Heart left ventricle (tissue), 16 donors: Measurements from ENCODE around the gene EHD4. TPM values are rescaled to one million over a fixed set of nuclear protein-coding genes. Genes with fewer than 3 reads are reported as not detected.

ENCODE experiments used
- ATAC-seq, 4 donors: fragments of 200-7000 bp; cut with Tn5 transposase; one replicate each; pipeline ENCODE4 v1.9.1; 2020 to 2022; ENCODE audit warnings: moderate library complexity in 4 of 4, mild to moderate bottlenecking in 3 of 4, moderate number of reproducible peaks in 1 of 4
- DNase-seq, 5 donors: peaks; one replicate each; pipeline ENCODE4 v3.0.0-alpha.2; 2020
- H3K27ac ChIP-seq, 12 donors: fragments of 200-600 bp; sonication (generic) in 4 of 12; one replicate each; pipeline versions ENCODE4 v1.5.0 to v1.8.0; 2016 to 2022; ENCODE audit warnings: mild to moderate bottlenecking in 2 of 12
- H3K27me3 ChIP-seq, 9 donors: fragments of 200-600 bp; sonication (generic) in 2 of 9; one replicate each; pipeline versions ENCODE4 v1.5.1 to v1.8.0; 2016 to 2022; ENCODE audit warnings: mild to moderate bottlenecking in 3 of 9
- H3K36me3 ChIP-seq, 9 donors: fragments of 200-600 bp; sonication (generic) in 2 of 9; one replicate each; pipeline versions ENCODE4 v1.5.0 to v1.8.0; 2018 to 2022; ENCODE audit warnings: mild to moderate bottlenecking in 2 of 9
- H3K4me1 ChIP-seq, 12 donors: fragments of 200-600 bp; sonication (generic) in 4 of 12; one replicate each; pipeline versions ENCODE4 v1.5.0 to v1.8.0; 2016 to 2022; ENCODE audit warnings: mild to moderate bottlenecking in 3 of 12
- H3K4me3 ChIP-seq, 12 donors: fragments of 200-600 bp; sonication (generic) in 4 of 12; one replicate each; pipeline versions ENCODE4 v1.5.0 to v1.8.0; 2017 to 2022; ENCODE audit warnings: mild to moderate bottlenecking in 9 of 12, moderate library complexity in 4 of 12
- H3K9me3 ChIP-seq, 12 donors: fragments of 200-600 bp; sonication (generic) in 4 of 12; one replicate each; pipeline versions ENCODE4 v1.5.0 to v1.8.0; 2016 to 2022; ENCODE audit warnings: mild to moderate bottlenecking in 1 of 12
- CTCF ChIP-seq, 12 donors: fragments of 200-600 bp; sonication (generic) in 4 of 12; IDR thresholded peaks; one replicate each; pipeline versions ENCODE4 v1.5.0 to v1.8.0; 2018 to 2022; ENCODE audit warnings: antibody characterized with exemption in 12 of 12, mild to moderate bottlenecking in 5 of 12
- POLR2A ChIP-seq, 2 donors: fragments of 450-650 bp; IDR thresholded peaks; one replicate each; pipeline ENCODE4 v1.6.1; 2017; ENCODE audit warnings: antibody characterized with exemption in 2 of 2, mild to moderate bottlenecking in 2 of 2, moderate library complexity in 2 of 2
- WGBS, 4 donors: extraction: QIAGEN DNeasy Blood & Tissue Kit in 2 of 4; methylation state at CpG; one replicate each; pipeline versions ENCODE4 v1.1.5 to v1.1.7; 2013 to 2018; 5-methylcytosine and 5-hydroxymethylcytosine counted together
- intact Hi-C, 10 donors: fragments of 100-400 bp; cut with DNase I; formaldehyde crosslinking; loops; one replicate each; pipeline versions ENCODE4 v1.11.1 to v1.14.2; 2022
- polyA plus RNA-seq, 2 donors: library from polyadenylated mRNA; stranded (reverse); fragments of 200-250 nt; gene quantifications; one replicate each; pipeline ENCODE4 v1.2.3, GENCODE V29; 2013
- total RNA-seq, 9 donors: library from RNA; depleted of rRNA in 2 of 9; stranded (reverse); fragments of >200 nt in 2 of 9; fragmentation: NEBNext Ultra II Directional in 3 of 9; extraction: Animal tissue kit (Norgen Biotek cat#: 25700) in 3 of 9; gene quantifications; one replicate each; pipeline versions ENCODE4 v1.1.0 to v1.2.4, GENCODE V29; 2016 to 2023
- donor health status: ischemic (EF 13 %, LVEDD 7.1; RV severe dilation, severe dysfunction).
- donor health status: healthy with polysubstance abuse.
- donor health status: DM: no; HTN: yes; CAD: no.
- donor health status: DM: no; HTN: no; CAD: no.
- donor health status: ischemic (EF 25% LVEDD 6.9; RV normal size, moderate dysfunction).
- donor health status: ischemic (EF 25% LVEDD 5.7; RV mildly dilated, moderate dysfunction).
- donor health status: healthy.
- donor health status: DM: yes; HTN: yes; CAD: no.
- donor health status: ischemic (EF 35%, LVEDD 5.7; RV mildly dilated, moderate dysfunction).
- donor health status: nonischemic (EF 11% LVEDD 7.7; RV severe dilation, severe dysfunction).
- donor health status: DM: yes; HTN: yes; CAD: no.
- donor health status: PGD.
- donor health status: ischemic (EF 29% LVEDD 5.4; RV normal size, mild dysfunction).
- donor health status: nonischemic (EF 23%, LVEDD 6.1; RV moderate dilation, normal function).

EHD4 gene
- total and polyA plus RNA-seq, 11 donors = 25.6 to 70.8 (median 43.9) TPM

GRCh38 chr15:41950489-41950888 lies 21.9 kb downstream of the EHD4 start:
- DNase-seq (no peak), ATAC-seq (peak in 3 of 4 donors; percentile 21 to 47 (median 26))
- Histone ChIP-seq H3K27ac (peak overlapping the region in 11 of 12 donors; percentile 8 to 85 (median 76)), H3K4me3 (no peak overlapping the region), H3K9me3 (no peaks in the 10 kb centered on the region), H3K36me3 (peaks cover 0 to 60% (median 22%) of the 10 kb centered on the region in 9 donors), H3K4me1 (peaks cover 12 to 88% (median 72%) of the 10 kb centered on the region in 12 donors), H3K27me3 (no peaks in the 10 kb centered on the region)
- intact Hi-C loops = no loop called here
- 34 to 45% (median 37%) methylated on average over 5 of the region's 5 CpGs for WGBS, 4 donors
- TF ChIP-seq POLR2A (IDR thresholded peaks at IDR 0.05) = no peak
- TF ChIP-seq CTCF (IDR thresholded peaks at IDR 0.05) = no peak

GRCh38 chr15:41950127-41950483 lies 22.3 kb downstream of the EHD4 start:
- WGBS, 4 donors = 55 to 78% (median 66%) methylated on average over 4 of the region's 4 CpGs
- Histone ChIP-seq H3K4me3 (no peak overlapping the region), H3K36me3 (peaks cover 0 to 64% (median 22%) of the 10 kb centered on the region in 9 donors), H3K4me1 (peaks cover 12 to 88% (median 72%) of the 10 kb centered on the region in 12 donors), H3K27ac (peak overlapping the region in 11 of 12 donors; percentile 8 to 85 (median 76)), H3K9me3 (no peaks in the 10 kb centered on the region), H3K27me3 (no peaks in the 10 kb centered on the region)
- no peak for ATAC-seq
- TF ChIP-seq CTCF (IDR thresholded peaks at IDR 0.05) (no peak), POLR2A (IDR thresholded peaks at IDR 0.05) (no peak)
- no peak for DNase-seq
- intact Hi-C loops = no loop called here

- TF ChIP-seq POLR2A (IDR thresholded peaks at IDR 0.05) (no peak), CTCF (IDR thresholded peaks at IDR 0.05) (no peak)
- no peak for ATAC-seq
- DNase-seq = no peak
- Histone ChIP-seq H3K27me3 (no peaks in the 10 kb centered on the region), H3K27ac (peak overlapping the region in 11 of 12 donors; percentile 8 to 85 (median 76)), H3K36me3 (peaks cover 0 to 66% (median 22%) of the 10 kb centered on the region in 9 donors), H3K9me3 (no peaks in the 10 kb centered on the region), H3K4me1 (peaks cover 15 to 88% (median 76%) of the 10 kb centered on the region in 12 donors), H3K4me3 (no peak overlapping the region)
- 60 to 64% (median 62%) methylated on average over 5 of the region's 5 CpGs for WGBS, 4 donors
- intact Hi-C loops = loop anchor here in 1 of 10 donors (5.0 kb wide), 1 partner anchor 37 kb away; no protein-coding TSS in a partner anchor
Observed at GRCh38 chr15:41949401-41950126, 22.8 kb downstream of the EHD4 start.

GRCh38 chr15:41948490-41948889 lies 23.9 kb downstream of the EHD4 start:
- Histone ChIP-seq H3K4me3 (no peak overlapping the region), H3K27ac (peak overlapping the region in 11 of 12 donors; percentile 24 to 88 (median 76)), H3K27me3 (no peaks in the 10 kb centered on the region), H3K36me3 (peaks cover 0 to 62% (median 18%) of the 10 kb centered on the region in 9 donors), H3K9me3 (no peaks in the 10 kb centered on the region), H3K4me1 (peaks cover 18 to 92% (median 86%) of the 10 kb centered on the region in 12 donors)
- WGBS, 4 donors = 73 to 87% (median 83%) methylated on average over 3 of the region's 3 CpGs
- intact Hi-C loops = loop anchor here in 1 of 10 donors (5.0 kb wide), 1 partner anchor 36 kb away; no protein-coding TSS in a partner anchor
- TF ChIP-seq POLR2A (IDR thresholded peaks at IDR 0.05) (no peak), CTCF (IDR thresholded peaks at IDR 0.05) (no peak)
- DNase-seq = peak in 1 of 5 donors; percentile 67
- no peak for ATAC-seq
